Glomerular endothelial cell (primary cell): ENCODE data around the gene BZW2. TPM values are rescaled to one million over a fixed set of nuclear protein-coding genes. Genes with fewer than 3 reads are reported as not detected.

Experiments
- DNase-seq: peaks from one replicate; pipeline ENCODE4 v3.0.0-alpha.2; 2011; ENCODE audit warnings: low read depth, low spot score; ENCODE audit errors: extremely low read depth
- total RNA-seq: library from RNA; depleted of rRNA; stranded (reverse); fragments of >200 nt; gene quantifications from 2 replicates; pipeline ENCODE4 v1.2.3, GENCODE V29; 2015

BZW2 gene
- 98.5 and 115 TPM in 2 replicates for total RNA-seq

DNA sequence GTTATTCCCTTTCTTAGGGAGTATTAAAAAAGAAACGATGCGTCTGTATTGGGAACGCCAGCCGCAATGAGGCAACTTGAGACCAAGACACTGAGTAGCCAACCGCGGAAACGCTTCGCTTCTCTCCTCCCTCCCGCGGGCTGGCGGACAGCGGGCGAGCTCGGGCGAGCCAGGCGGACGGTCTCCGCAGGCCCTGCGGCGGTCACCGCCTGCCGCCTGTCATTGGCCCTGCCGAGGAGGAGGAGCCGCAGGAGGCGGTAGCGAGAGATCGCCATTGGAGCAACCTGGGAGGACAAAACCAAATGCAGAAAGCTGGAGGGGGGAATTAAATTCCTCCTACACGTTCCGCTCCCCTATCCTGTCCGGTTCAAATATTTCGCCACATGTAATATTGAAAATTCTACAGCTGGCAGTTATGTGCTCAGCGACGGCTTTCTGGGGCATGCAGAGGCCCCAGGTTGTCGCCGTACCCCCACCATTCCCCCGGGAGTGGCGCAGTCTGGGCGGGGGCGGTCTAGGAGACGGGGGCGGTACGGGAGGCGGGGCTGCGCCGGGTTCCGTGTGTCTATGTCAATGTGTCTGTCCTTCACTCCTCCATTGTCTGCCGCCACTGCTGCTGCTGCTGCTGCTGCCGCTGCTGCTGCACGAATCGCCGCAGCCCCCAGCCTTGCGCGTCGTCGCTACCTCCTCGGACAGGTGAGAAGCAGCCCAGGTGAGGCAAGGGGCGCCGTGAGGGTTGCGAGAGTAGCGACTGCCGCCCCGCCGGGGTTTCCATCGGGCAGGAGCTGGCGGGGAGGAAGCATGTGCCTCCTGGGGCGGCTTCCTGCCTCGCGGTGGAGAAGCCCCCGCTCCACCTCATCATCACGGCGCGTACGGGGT, at the start of gene BZW2, which contains the start of gene ANKMY2:
Gene BZW2 (plus strand): TSS at position 589 of the 879 bp plus-strand sequence. CDS start 19,263 bp downstream, outside the sequence.
Gene ANKMY2 (minus strand): TSS at position 162 of the 879 bp plus-strand sequence. CDS start 181 bp downstream, outside the sequence.
- DNase-seq: peak; percentile 71

DNA sequence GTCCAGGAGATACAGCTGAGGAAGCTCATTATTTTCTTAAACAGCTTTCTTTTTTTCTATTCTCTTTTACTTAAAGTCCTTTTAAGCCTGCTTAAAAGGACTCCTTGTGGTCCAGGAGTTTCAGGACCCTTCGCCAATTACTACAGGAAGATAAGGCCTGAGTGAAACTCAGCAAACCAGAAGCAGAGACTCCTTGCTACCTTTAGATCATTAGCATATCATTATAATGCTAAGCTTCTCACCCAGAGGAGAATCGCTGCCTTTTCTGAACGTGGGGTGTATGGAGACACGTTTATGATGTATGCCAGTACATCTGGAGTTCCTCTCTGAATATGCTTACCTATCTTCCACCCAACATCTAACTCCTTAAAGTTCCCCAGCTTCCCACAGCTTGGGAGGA, 48.0 kb upstream of the BZW2 start:
- DNase-seq: no peak

DNA sequence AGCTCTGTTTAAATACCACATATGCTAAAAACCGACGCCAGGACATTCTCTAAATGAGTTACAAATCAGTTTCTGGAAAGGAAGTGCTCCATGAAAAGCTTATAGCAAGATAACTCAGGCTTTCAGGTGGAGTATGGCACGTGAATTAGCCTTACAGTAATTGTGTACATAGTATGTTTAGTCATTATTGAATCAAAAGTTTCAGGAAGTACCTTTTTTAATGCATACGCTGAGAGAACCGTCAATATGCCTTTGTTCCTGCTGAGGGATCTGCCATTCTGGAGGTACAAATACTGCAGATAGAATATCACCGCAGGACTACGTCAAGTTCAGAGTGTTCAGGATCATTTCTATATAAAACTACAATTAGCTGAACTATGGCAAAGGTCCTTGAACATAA, 46.1 kb upstream of the BZW2 start:
- no peak for DNase-seq

DNA sequence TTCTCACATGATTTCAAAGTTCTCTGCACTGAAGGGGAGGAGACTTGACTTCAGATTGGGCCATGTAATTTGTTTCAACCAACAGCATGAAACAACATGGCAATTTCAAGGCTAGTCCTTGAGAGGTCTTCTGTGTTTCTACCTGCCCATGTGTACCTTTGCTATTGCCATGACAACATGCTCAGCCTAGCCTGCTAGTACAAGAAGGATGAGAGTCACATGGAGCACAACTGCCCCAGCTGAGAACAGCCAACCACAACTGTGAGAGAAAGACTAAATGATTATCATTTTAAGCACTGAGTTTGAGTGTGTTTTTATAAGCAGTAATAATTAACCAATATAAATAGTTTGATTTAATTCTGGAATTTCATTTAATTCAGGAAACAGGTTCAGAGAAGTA, 42.3 kb upstream of the BZW2 start:
- no peak for DNase-seq

DNA sequence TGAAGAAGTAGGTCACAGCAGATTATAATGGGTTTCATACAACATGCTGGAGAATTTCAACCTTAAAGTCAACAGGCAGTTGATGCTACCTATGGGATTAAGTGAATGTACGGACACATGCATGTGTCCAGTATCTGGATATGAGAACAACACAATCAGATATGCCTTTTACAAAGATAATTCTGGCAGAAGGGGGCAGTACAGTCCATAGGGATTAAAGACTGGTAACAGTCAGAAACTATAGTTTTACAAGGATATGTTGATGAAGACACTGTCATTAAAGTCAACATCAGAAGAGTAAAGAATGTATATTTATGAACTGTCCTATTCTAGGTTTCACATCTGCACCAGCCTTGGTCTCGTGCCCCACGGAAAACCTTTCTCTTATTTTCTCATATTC, 41.9 kb upstream of the BZW2 start:
- no peak for DNase-seq

DNA sequence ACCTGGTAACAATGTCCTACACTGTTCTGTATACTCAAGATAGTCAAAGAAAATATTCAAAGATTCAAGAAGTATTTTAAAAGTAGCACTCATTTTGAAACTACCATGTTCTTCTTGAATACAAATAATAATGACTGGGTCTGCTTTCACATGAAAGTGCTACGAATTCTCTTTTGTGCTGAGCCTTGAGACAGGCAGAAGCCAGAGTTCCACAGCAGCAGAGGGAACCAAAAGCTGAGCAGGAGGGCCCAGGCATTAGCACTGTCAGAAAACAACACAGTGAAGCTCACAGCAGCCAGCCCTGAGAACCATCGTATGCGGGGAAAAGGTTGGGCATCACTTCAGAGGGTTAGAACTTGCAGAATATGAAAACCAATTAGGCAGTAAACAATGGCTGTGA, 39.3 kb upstream of the BZW2 start:
- no peak for DNase-seq

DNA sequence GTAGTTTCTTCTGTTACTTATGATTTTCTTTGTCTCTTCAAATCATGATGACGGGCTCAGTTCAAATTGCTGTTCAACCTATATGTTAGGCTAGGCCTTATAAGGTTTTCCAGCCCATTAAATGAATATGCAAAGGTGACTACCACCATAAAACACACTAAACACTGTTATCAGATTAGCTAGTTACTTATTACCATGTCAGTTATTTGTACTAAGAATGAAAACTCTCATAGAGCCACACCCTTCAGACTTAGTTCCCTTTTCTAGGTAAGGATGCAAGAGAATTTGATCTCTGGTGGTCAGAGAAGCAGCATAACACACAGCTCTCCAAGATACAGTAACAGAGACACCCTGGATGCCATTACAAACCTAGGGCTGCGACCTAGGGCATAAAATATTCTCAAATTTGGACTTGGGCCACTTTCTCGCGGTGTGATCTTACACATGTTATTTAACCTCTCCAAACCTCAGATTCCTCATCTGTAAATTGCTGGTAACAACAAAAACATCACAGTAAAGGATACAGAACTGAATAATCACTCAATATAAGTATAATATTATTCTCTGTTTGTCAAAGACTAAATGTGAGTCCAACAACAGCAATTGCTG, 36.0 kb upstream of the BZW2 start:
- no peak for DNase-seq

DNA sequence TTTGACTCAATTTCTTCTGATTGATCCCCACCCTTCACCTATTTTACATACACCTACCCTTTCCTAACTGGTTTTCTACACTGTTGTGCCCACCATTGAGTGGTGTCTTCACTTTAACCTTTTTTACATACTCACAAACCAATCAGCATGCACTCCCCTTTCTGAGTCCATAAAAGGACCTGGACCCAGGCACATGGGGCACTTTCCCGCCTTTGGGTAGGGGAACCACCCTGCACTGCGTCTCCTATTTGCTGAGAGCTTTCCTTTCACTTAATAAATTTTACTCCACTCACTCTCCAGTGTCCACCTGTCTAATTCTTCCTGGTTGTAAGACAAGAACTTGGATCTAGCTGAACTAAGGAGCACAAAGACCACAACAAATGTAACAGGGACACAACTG, 34.3 kb upstream of the BZW2 start:
- no peak for DNase-seq

DNA sequence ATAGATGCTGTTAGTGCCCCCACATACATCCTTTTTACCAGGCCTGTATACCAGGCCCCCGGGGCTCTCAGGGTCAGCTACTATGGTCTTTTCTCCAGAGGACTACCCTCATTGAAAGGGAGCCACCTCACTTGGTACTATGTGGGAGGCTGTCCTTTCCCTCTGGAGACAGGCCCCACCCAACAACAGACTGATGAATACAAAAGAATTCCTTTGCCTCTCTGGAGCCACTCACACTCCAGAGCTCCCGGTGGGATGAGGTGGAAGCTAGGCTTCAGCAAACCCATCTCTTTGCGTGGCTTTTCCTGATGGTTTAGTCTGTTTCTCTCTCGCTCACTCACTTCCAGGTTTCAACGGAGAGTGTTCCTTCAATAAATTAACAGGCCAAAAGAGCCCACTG, 30.8 kb upstream of the BZW2 start:
- DNase-seq: no peak

DNA sequence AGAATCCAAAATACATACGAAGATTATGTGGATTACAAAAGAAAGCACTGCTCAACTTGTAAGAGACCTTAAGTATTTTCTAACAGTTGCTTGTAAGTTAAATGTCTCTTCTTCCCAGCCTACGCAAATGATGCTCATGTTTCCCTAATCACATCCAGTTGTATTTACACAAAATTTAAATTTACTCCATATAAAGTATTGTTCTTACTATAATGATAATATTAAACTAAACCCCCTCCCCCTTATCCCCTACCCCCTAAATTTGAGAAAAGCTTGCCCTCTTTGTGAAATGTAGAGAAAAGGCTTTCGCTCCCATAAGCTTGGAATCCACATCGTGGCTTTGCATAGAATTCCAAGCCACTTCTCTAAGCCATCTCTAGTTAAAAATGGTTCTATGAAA, 29.9 kb upstream of the BZW2 start:
- DNase-seq: no peak

DNA sequence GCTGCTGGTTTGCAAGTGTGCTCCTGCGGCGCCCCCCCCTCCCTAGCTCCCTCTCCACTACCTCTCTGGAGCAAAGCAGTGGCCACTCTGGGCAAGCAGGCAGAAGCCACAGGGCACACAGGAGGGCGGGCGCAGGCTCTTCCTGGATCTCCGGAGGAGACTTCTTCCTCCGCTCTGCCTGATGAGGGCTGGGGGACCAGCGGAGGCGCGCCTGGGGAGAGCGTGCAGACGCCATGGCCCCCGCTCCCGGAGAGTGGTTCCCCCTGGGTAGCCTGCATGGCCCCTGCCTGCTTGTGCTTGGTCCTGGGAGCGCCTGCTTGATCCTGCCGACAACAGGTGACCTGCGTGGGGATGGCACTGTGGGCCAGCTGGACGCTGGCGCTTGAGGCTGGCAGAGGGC, 29.4 kb upstream of the BZW2 start:
- DNase-seq: no peak

DNA sequence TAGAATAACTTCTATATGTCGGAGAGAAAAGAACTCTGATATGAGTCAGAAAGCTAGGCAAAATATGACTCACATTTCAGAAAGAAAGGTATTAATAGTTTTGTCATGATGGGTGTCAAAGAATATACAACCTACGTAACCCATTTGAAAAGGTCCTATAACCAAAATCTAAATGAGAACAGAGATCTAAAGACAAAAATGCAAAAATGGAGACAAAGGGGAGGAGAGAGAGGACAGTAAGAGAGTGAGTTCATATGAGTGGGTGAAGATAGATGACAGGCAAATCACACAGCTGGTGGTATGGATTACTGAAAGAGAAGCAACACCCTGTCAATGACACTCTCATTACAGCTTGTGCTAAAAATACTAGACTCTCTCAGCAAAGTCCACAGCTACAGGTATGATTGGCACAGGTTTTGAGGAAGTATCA, 26.0 kb upstream of the BZW2 start:
- no peak for DNase-seq

DNA sequence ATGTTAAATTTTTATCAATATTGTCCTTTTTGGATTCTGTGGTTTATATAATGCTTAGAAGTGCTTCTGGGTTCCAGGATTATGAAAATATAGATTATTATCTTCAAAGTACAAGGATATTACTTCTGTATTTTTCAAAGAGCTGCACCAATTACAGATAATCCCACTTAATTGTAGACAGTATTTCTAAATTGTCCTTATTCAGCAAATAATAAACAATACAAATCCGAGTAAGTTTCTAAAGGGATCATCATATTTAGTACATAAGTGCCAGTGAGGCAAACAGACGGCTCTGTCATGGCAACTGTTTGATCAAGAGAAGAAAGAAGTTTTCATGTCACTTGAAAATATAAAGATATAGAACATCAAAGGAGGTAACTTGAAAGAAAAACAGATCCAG, 19.6 kb upstream of the BZW2 start:
- no peak for DNase-seq

DNA sequence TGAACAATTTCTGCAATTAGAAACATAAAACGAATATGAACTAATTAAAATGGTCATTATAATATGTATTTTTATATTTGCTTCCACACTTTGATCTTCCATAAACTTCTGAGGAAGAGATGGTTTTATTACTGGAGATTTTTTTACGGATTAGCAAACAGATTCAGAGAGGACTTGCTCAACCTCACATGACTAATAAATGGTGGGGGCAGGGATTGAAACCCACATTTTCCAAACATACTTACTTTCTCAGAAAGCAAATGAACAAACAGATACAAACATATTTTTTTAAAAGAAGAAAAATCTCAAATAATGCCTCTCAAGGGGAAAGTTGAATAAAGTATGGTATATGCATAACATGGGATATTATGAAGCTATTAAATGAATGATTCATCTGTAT, 18.7 kb upstream of the BZW2 start:
- no peak for DNase-seq

DNA sequence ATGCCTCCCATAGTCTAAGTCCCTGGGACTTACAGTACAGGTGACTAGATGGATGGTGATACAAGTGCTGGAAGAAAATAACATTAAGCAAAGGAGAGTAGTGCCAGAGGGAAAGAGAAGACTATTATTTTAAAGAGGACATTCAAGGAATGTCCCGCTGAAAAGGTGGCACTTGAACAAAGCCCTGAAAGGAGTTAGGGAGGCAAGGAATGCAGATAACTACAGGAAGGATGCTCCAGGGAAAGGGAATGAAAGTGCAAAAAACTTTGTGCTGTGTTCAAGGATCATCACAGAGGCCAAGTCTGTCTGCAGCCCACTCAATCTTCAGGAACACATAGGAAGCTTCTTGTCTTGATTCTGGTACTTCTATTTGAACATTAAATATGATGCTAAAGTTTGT, 15.3 kb upstream of the BZW2 start:
- no peak for DNase-seq

DNA sequence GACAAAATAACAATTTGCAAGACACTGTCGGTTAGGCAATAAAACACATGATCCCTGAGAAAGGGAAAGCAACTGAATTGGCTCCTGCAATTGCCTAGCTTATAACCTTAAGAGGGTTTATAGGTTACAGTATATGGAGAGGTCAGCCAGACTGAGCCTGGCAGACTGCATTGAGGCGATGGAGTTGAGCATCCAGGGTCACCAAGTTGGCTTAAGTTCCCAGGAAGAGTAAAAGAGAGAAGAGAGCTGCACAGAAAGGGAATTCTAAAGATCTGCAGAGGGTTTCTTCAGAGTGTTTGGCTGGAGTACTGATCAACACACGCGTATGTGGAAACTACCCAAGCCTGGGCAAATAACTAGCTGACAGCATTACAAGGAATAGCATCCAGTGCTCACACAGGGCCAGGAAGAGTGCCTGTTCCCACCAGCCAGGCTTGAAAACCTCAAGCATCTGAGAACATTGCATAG, 11.7 kb upstream of the BZW2 start:
- no peak for DNase-seq

DNA sequence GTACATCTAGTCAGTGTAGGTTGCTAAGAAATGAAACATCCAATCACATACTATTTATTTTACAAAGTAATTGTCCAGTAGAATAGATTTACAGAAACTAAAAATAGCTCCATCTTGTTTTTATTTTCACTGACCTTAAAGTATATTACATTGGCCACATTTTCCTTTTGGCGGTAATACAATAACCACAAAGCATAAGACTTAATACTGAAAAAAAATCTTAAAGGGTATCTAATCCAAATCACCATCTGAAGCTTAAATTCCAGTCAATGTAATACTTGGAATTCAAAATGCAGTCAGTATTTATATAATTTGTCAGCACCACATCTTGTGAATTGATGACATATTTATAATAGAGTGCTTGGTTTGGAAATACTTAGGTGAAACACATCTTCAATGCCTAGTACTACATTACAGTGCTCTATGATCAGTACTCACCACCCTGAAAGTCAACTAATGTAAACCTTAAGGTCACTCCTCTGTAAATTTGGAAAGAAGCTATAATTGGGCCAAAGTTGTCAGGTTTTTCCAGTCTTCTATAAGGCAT, 9.4 kb upstream of the BZW2 start:
- DNase-seq: no peak

DNA sequence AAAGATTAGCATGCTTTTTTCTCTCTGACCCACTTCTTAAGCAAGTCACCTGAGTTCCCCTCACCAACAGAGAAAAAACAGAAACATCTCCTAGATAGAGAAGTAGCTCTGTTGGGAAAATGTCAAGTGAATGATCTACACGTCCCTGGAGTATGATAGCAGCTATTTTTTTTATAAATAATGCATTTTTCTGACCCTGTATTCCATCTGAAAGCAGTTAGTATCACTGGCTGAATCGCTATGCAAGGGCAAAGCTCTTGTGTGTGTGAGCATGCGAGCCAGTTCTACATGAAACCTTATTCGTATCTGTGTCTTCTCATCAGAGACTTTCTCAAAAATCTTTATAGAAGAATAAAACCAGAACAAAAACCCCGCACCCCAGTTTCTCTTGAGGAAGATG, 8.6 kb upstream of the BZW2 start:
- no peak for DNase-seq

DNA sequence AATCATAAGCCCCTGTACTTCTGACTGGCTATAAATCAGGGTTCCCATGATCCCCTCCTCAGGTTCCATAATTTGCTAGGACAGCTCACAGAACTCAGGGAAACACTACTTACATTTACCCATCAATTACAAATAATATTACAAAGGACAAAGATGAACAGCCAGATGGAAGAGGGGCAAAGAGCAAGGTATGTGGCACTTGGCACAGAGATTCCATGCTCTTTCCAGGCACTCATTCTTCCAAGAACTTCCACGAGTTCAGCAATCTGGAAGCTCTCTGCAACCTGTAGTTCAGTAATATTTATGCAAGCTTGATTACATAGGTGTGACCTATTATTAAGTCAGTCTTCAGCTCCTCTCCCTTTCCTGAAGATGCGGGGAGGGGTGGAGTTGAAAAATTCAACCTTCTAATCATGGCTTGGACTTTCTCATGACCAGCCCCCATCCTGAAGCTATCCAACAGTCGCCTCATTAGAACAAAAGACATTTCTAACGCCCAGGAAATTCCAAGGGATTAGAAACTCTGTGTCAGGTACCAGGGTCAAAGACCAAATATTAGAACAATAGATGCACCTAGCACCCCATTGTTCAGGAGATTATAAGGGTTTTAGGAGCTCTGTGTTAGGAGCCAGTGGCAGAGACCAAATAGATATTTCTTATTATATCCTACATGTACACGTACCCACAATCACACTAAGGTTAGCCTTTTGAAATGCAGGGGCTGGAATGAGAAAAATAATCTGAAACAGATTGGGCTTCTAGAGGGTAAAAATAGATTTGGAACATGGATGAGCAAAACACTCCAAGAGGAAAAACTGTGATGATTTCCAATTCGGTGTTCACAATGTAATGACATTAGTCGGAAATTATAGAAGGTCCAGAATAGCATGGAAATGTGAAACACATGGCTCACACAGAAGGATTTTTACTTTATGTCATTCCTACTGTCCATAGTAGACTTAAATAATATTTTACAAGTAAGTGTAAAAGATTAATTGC, 7.4 kb upstream of the BZW2 start:
- no peak for DNase-seq

DNA sequence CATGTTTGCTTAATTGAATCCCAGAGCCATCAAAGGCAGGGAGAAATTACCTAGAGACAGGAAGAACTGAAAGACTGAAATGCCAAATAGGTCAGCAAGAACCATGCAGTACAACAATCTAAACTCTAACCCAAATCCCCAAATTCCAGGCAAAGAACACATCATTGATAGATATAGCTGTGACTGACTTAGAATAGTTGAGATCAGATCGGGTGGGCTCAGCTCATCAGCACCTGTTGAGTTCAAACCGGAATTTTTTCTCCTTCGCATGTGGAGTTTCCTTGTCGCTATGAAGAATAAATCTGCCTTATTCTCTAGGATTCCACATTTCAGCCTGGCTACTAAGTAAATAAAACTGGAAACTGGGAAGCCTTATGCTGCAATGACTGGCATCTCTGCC, 1.8 kb upstream of the BZW2 start:
- DNase-seq: no peak
